Pericardium fibroblast (primary cell): Measurements from ENCODE around the gene CRB2. TPM values are rescaled to one million over a fixed set of nuclear protein-coding genes. Genes with fewer than 3 reads are reported as not detected.

Experiments used
- total RNA-seq: library from RNA; depleted of rRNA; stranded (reverse); fragments of >200 nt; gene quantifications from 2 replicates; pipeline ENCODE4 v1.2.3, GENCODE V29; 2015

CRB2 gene
- total RNA-seq, result under 0.01 and 2.9 TPM in 2 replicates

GRCh38 chr9:123355761-123356431 is at the start of gene CRB2:
CRB2 (plus strand) TSS chr9:123356197; CDS start chr9:123356261, 64 bp downstream.

Other genes starting within 250 kb of the CRB2 start
- gene STRBP, start 87.6 kb upstream of the CRB2 start, total RNA-seq, result 2.0 and 2.6 TPM in 2 replicates